HG03196 (cell line): ENCODE results near the gene STRBP.
A peak's percentile ranks its signal among the peaks of the same experiment; 100 is the strongest.
"Not testable (repeated sequence)": the region's sequence is repeated elsewhere in the genome, so short reads cannot be mapped to it uniquely, and the experiment has no call there.

Experiments used
- ATAC-seq: cut with Tn5 transposase; IDR thresholded peaks from one replicate; pipeline ENCODE4 v1.9.1; 2021; ENCODE audit not compliant: unreplicated experiment

STRBP gene

GRCh38 chr9:123200469-123200868, 67.9 kb downstream of the STRBP start:
- not testable (repeated sequence) for ATAC-seq

GRCh38 chr9:123196124-123196523, 72.3 kb downstream of the STRBP start:
- ATAC-seq = no peak

GRCh38 chr9:123194023-123194422, 74.4 kb downstream of the STRBP start:
- ATAC-seq = no peak

GRCh38 chr9:123191680-123192079, 76.7 kb downstream of the STRBP start:
- ATAC-seq = no peak

GRCh38 chr9:123191260-123191659, 77.1 kb downstream of the STRBP start:
- ATAC-seq = no peak

- no peak for ATAC-seq
Measured at GRCh38 chr9:123187131-123187530, 81.3 kb downstream of the STRBP start.

GRCh38 chr9:123186029-123186428, 82.4 kb downstream of the STRBP start:
- ATAC-seq = not testable (repeated sequence)

- ATAC-seq = no peak
Measured at GRCh38 chr9:123176949-123177348, 91.4 kb downstream of the STRBP start.

GRCh38 chr9:123175854-123176629, 92.3 kb downstream of the STRBP start:
- no peak for ATAC-seq

GRCh38 chr9:123174887-123175518, 93.4 kb downstream of the STRBP start:
- peak; percentile 73 for ATAC-seq

- ATAC-seq = no peak
Measured at GRCh38 chr9:123174079-123174478, 94.3 kb downstream of the STRBP start.

- ATAC-seq = no peak
Measured at GRCh38 chr9:123169926-123170325, 98.5 kb downstream of the STRBP start.

- no peak for ATAC-seq
Measured at GRCh38 chr9:123168586-123168985, 99.8 kb downstream of the STRBP start.

GRCh38 chr9:123167474-123167873, 100.9 kb downstream of the STRBP start:
- ATAC-seq = no peak

GRCh38 chr9:123165813-123166212, 102.6 kb downstream of the STRBP start:
- ATAC-seq = no peak

GRCh38 chr9:123164285-123164684, 104.1 kb downstream of the STRBP start:
- ATAC-seq = no peak

- ATAC-seq = no peak
Measured at GRCh38 chr9:123162791-123163345, 105.5 kb downstream of the STRBP start.

GRCh38 chr9:123162360-123162759, 106.0 kb downstream of the STRBP start:
- no peak for ATAC-seq

GRCh38 chr9:123157221-123157620, 111.2 kb downstream of the STRBP start:
- ATAC-seq = no peak

- ATAC-seq = no peak
Measured at GRCh38 chr9:123150708-123151503, 117.5 kb downstream of the STRBP start.

GRCh38 chr9:123149067-123149466, 119.3 kb downstream of the STRBP start:
- ATAC-seq = no peak
